Small intestine (tissue), 7 donors: Measurements from ENCODE around the gene OR52E6. TPM values are rescaled to one million over a fixed set of nuclear protein-coding genes. Genes with fewer than 3 reads are reported as not detected.

Experiments
- DNase-seq, 2 donors: peaks; one replicate each; pipeline versions ENCODE4 v3.0.0 to v3.0.0-alpha.2; 2013
- FAIRE-seq: peaks from 2 replicates; lab custom pipeline; 2012; peaks lifted over from hg19 to GRCh38; lab: Jason Lieb, UNC
- H3K27ac ChIP-seq, 3 donors: one replicate each; pipeline ENCODE4 v1.5.1; 2013; ENCODE audit warnings: low read length in 2 of 3, mild to moderate bottlenecking in 2 of 3, control low read depth in 1 of 3, inconsistent platforms in 1 of 3, low read depth in 1 of 3, moderate library complexity in 1 of 3
- H3K27me3 ChIP-seq, 3 donors: one replicate each; pipeline ENCODE4 v1.6.1; 2013; ENCODE audit warnings: low read length in 3 of 3, inconsistent platforms in 1 of 3; ENCODE audit not compliant: control insufficient read depth in 3 of 3, insufficient read depth in 3 of 3
- H3K36me3 ChIP-seq, 3 donors: one replicate each; pipeline ENCODE4 v1.6.1; 2013; ENCODE audit warnings: low read length in 3 of 3, inconsistent platforms in 1 of 3, low read depth in 1 of 3, mild to moderate bottlenecking in 1 of 3, moderate library complexity in 1 of 3; ENCODE audit not compliant: control insufficient read depth in 3 of 3, insufficient read depth in 2 of 3
- H3K4me1 ChIP-seq, 3 donors: one replicate each; pipeline ENCODE4 v1.6.1; 2013; ENCODE audit warnings: low read length in 2 of 3, inconsistent platforms in 1 of 3, low read depth in 1 of 3, mild to moderate bottlenecking in 1 of 3, moderate library complexity in 1 of 3; ENCODE audit not compliant: control insufficient read depth in 3 of 3, insufficient read depth in 2 of 3
- H3K4me3 ChIP-seq, 3 donors: one replicate each; pipeline ENCODE4 v1.5.1; 2013; ENCODE audit warnings: low read length in 3 of 3, control low read depth in 1 of 3, inconsistent platforms in 1 of 3, low read depth in 1 of 3, mild to moderate bottlenecking in 1 of 3, moderate library complexity in 1 of 3
- H3K9me3 ChIP-seq, 2 donors: one replicate each; pipeline ENCODE4 v1.6.1; 2013; ENCODE audit warnings: low read depth in 1 of 2, low read length in 1 of 2; ENCODE audit not compliant: control insufficient read depth in 2 of 2, insufficient read depth in 1 of 2
- WGBS, 3 donors: extraction: QIAGEN DNeasy Blood & Tissue Kit; methylation state at CpG; one replicate each; pipeline ENCODE4 v1.1.7; 2013; 5-methylcytosine and 5-hydroxymethylcytosine counted together
- polyA plus RNA-seq, 4 donors: library from polyadenylated mRNA; stranded (reverse) in 3 of 4; unstranded in 1 of 4; fragments of 200-250 nt in 3 of 4; fragments of 120-200 nt in 1 of 4; gene quantifications; one replicate each; pipeline versions ENCODE4 v1.2.1 to v1.2.3, GENCODE V29; 2013
- donor health status: healthy with polysubstance abuse.
- donor health status: control.
- donor health status: control.
- donor health status: Bipolar disorder and iron deficiency.
- donor health status: healthy.

OR52E6 gene
- polyA plus RNA-seq, 4 donors, result not detected

DNA sequence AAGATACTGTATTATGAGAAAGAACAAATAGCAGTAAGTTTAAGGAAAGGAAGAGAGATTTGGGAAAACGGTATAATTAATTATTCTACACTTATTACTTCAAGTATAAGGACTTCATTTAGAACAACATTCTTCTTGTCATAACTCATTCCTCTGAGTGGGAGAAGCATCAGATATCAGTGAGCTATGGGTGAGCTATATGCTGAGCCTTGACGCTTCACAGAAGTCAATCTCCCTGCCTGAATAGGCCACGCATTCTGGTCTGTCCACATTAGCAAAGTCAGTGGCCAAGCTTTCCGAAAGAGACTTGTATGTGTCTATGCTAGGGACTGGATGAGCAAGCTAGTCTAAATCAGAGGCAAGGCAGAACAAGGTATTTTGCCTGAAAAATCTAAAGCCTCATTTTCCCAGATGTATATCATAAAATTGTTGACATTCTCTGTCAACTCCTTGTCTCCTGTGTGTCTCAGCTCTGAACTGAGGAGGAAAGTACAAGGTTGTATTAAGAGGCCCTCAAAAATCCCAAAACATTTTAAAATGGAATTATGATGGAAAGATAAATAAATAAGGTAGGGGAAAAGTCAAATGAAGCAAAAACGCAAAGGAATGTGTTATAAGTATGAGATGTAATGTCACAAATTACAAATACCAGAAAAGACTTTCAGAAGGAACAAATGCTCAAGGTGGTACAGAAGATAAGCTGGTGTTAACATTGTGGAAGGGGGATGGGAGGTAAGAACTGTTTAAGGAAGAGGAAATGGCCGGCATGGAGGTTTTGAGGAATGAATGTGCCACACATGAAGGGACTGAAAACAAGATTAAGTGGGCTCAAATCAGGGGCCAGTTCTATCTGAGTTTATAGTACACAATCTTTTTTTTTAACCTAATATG lies 31.5 kb downstream of the OR52E6 start:
- H3K9me3 ChIP-seq, result no peaks in the 10 kb centered on the region
- WGBS, 3 donors, result 76 to 84% (median 81%) methylated on average over 6 of the region's 6 CpGs
- no peak overlapping the region for H3K4me3 ChIP-seq
- no peak for FAIRE-seq
- H3K36me3 ChIP-seq, result no peaks in the 10 kb centered on the region
- DNase-seq, result no peak
- peaks cover 0 to 11% (median 3%) of the 10 kb centered on the region in 3 donors for H3K27me3 ChIP-seq
- H3K27ac ChIP-seq, result no peak overlapping the region
- H3K4me1 ChIP-seq, result peaks cover 0 to 3% (median 0%) of the 10 kb centered on the region in 3 donors

DNA sequence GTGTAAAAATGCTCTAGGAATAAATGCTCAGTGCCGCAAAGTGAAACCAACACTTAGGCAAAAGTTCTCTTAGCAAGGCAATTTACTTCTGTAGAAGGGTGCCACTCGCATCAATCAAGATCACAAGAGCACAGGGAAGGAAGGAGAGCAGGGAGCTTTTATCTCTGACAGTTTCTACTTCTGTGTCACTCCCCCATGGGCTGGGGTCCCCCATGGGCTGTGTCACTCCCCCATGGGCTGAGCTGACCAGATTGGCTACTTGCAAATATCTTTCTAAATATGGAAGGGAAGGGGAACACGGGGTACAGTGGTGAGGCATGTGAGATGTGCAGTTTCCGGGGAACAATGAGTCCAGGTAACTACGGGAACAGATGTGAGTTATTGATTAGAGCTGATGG lies 32.6 kb downstream of the OR52E6 start:
- DNase-seq, result peak; percentile 11 to 22
- no peak for FAIRE-seq
- Histone ChIP-seq H3K4me1 (peaks cover 0 to 3% (median 0%) of the 10 kb centered on the region in 3 donors), H3K27me3 (peaks cover 0 to 11% (median 3%) of the 10 kb centered on the region in 3 donors), H3K36me3 (no peaks in the 10 kb centered on the region), H3K27ac (no peak overlapping the region), H3K4me3 (peak overlapping the region; percentile 10 to 44 (median 39)), H3K9me3 (no peaks in the 10 kb centered on the region)
- 6 to 28% (median 16%) methylated on average over 5 of the region's 5 CpGs for WGBS, 3 donors

DNA sequence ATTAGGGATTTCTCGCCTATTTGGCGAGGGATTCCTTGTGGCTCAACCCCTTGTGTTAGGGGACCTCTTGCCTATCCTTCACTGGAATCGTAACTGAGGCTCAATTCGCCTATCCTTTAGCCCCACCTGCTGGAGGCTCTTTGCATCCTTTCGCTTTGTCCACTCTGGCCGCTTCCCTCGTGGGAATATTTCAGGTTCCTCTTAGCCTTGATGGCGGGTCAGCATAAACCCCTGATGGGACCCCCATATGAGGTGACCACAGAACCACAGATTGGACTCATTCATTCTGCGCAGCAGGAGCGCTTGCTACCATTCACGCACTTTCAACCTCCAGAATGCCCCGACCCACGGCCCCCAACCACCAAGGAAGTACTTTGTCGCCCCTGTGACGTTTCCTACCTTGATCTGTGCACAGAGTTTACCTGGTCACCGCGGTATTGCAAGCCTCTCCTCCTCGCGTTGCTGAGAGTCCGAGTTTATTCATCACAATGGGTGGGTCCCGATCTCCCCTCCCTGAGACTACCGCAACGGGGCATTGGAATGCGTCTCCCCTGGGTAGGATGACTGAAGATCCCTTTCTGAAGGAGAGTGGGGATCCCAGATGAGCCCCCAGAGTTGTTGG lies 33.1 kb downstream of the OR52E6 start, which contains the start of gene OR52N2:
TSS of gene OR52N2 (plus strand) at position 425 of the 622 bp plus-strand sequence. CDS start 11,412 bp downstream, outside the sequence.
- peaks cover 0 to 3% (median 0%) of the 10 kb centered on the region in 3 donors for H3K4me1 ChIP-seq
- no peak for FAIRE-seq
- 4 to 8% (median 7%) methylated on average over 24 of the region's 24 CpGs for WGBS, 3 donors
- H3K36me3 ChIP-seq, result no peaks in the 10 kb centered on the region
- DNase-seq, result peak; percentile 74 to 75
- peaks cover 0 to 11% (median 3%) of the 10 kb centered on the region in 3 donors for H3K27me3 ChIP-seq
- peak within 1 kb of the TSS; percentile 10 to 44 (median 39) for H3K4me3 ChIP-seq
- no peak within 1 kb of the TSS for H3K27ac ChIP-seq
- no peaks in the 10 kb centered on the region for H3K9me3 ChIP-seq

DNA sequence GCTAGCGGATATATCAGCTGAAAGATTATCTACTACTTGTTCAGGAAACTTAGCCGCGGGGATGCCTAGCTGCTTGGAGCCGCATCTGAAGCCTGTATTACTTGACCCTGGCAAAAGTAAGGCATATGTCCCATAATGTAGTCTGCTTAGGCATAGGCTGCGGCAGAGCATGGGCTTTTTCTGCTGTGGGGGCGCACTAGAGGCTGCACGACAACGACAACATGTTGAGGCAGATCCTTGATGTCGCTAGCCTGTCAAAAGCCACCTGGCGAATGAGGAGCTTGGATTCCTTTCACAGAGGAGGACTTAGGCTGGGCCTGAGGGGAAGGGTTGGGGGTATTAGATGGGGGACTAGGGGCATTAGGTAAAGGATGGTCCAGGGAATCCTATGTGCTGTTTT lies 34.1 kb downstream of the OR52E6 start:
- 65 to 70% (median 66%) methylated on average over 10 of the region's 10 CpGs for WGBS, 3 donors
- H3K27me3 ChIP-seq, result peaks cover 0 to 11% (median 3%) of the 10 kb centered on the region in 3 donors
- no peak for FAIRE-seq

DNA sequence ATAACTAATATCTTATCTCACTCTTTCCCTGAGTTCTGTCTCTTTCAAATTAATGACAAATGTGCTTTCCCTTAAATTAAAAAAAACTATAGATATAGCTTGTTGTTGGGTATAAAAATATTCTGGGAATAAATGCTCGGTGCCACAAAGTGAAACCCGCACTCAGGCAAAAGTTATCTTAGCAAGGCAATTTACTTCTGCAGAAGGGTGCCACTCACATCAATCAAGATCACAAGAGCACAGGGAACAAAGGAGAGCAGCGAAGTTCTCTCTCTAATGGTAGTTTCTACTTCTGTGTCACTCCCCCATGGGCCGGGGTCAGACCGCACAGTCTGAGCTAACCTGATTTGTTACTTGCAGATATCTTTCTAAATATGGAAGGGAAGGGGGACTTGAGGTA lies 37.7 kb downstream of the OR52E6 start:
- Histone ChIP-seq H3K9me3 (no peaks in the 10 kb centered on the region), H3K4me3 (no peak overlapping the region), H3K4me1 (peaks cover 0 to 3% (median 0%) of the 10 kb centered on the region in 3 donors), H3K36me3 (no peaks in the 10 kb centered on the region), H3K27me3 (peaks cover 0 to 7% (median 5%) of the 10 kb centered on the region in 3 donors), H3K27ac (no peak overlapping the region)
- WGBS, 3 donors, result 86 to 89% (median 88%) methylated on average over 5 of the region's 5 CpGs
- FAIRE-seq (no peak), DNase-seq (no peak)

More for the DNA sequence above, 34.1 kb downstream of the OR52E6 start:
- Histone ChIP-seq H3K27ac (no peak overlapping the region), H3K4me3 (no peak overlapping the region), H3K36me3 (no peaks in the 10 kb centered on the region), H3K4me1 (peaks cover 0 to 3% (median 0%) of the 10 kb centered on the region in 3 donors), H3K9me3 (no peaks in the 10 kb centered on the region)
- DNase-seq, result no peak

DNA sequence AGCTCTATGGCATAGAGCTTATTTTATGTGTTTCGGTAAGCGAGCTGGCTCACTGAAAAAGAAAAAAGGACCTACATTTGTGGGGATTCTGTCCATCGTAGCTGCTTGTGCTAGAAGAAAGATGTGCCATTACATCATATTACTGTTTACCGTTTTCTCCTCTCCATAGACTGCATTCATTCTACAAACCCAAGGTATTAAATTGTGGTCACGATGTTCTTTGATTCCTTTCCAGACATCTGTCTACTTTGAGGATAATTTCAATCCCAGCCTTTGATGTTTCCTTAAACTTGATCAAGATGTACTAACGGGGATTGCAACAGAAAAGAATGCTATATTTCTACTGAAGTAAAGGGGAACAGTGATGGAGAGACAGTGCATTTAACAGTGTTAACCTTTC lies 45.2 kb downstream of the OR52E6 start:
- no peak overlapping the region for H3K27ac ChIP-seq
- no peaks in the 10 kb centered on the region for H3K4me1 ChIP-seq
- no peaks in the 10 kb centered on the region for H3K36me3 ChIP-seq
- WGBS, 3 donors, result 84 to 90% (median 87%) methylated on average over 6 of the region's 6 CpGs
- peaks cover 0 to 2% (median 0%) of the 10 kb centered on the region in 3 donors for H3K27me3 ChIP-seq
- no peak for DNase-seq
- no peaks in the 10 kb centered on the region for H3K9me3 ChIP-seq
- no peak overlapping the region for H3K4me3 ChIP-seq
- no peak for FAIRE-seq

DNA sequence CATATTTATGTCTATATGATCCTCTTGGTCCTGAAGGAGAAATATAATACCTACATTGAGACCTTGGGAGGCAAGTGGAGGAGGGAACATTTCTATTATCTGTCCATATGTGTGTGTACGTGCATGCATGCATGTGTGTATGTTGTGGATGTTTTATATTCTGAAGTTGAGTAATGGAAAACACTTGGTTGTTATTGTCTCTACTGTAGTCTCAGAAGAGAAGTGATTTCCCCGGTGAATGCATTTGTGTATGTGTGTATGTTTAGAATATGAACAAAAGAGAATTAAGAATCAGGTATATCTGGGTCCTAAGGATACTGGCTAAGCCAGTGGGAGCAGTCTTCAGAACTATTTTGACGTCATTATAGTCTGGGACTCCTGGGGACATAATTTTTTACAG lies 50.5 kb downstream of the OR52E6 start, which contains the start of gene OR52N1:
TSS of gene OR52N1 (minus strand) at position 101 of the 400 bp plus-strand sequence. CDS start 2,449 bp downstream, outside the sequence.
- no peak for FAIRE-seq

More for the DNA sequence above, 50.5 kb downstream of the OR52E6 start, which contains the start of gene OR52N1:
- H3K36me3 ChIP-seq, result no peaks in the 10 kb centered on the region
- H3K27ac ChIP-seq, result no peak within 1 kb of the TSS
- no peak for DNase-seq
- H3K9me3 ChIP-seq, result no peaks in the 10 kb centered on the region
- H3K4me1 ChIP-seq, result no peaks in the 10 kb centered on the region
- 74 to 84% (median 77%) methylated on average over 3 of the region's 3 CpGs for WGBS, 3 donors
- H3K27me3 ChIP-seq, result no peaks in the 10 kb centered on the region
- H3K4me3 ChIP-seq, result no peak within 1 kb of the TSS
